NCI-H1092 treated with DMSO at 0.1 percent for 48 hours (cell line): Measurements from ENCODE around the gene CNIH1.

ENCODE experiments used
- DNase-seq: peaks from one replicate; lab custom pipeline; 2025; lab: John Stamatoyannopoulos, UW

Gene CNIH1

DNA sequence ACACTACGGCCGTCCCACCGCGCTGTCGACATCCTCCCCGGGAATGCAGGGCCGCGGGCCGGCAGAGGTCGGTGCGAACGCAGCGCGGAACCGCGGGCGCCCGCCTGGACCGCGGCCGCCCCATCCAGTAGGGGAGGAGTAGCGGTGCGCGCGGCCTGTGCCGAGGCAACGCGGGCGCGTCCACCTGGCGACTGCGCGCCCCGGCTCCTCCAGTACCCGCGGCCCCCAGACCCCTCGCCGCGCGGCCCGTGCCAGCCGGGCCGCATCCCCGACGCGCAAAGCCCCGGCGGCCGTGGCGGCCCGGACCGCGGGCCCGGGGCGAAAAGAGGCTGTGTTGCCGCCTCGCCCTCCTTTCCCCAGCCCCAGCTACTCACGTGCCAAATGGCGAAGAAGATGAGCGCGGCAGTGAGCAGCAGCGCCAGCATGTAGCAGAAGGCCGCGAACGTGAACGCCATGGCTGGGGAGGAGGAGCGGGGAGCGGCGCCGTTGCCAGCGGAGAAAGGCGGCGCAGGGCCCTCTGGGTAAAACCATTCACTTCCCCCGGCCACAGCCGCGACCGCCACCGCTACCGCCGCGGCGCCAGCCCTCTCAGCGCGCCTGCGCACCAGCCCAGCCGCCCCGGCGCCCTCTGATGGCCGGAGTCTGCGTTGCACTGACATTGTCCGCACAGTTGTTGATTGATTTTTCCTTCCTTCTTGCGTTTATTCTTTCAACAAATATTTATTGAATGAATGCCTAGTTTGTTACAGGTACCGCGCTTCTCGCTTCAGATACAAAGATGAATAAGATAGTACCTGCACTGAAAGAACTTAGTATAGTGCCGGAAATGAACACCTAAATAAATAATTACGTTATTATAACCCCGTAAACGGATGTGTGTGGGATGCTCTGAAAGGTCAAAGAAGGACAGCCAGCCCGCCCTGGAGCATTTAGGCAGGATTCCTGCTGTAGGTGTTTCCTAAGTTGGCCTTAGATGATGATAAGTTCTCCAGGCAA is at the start of gene CNIH1:
TSS of gene CNIH1 (minus strand) at position 502 of the 996 bp plus-strand sequence. CDS start at position 455, 47 bp downstream.
- DNase-seq = peak; percentile 96

DNA sequence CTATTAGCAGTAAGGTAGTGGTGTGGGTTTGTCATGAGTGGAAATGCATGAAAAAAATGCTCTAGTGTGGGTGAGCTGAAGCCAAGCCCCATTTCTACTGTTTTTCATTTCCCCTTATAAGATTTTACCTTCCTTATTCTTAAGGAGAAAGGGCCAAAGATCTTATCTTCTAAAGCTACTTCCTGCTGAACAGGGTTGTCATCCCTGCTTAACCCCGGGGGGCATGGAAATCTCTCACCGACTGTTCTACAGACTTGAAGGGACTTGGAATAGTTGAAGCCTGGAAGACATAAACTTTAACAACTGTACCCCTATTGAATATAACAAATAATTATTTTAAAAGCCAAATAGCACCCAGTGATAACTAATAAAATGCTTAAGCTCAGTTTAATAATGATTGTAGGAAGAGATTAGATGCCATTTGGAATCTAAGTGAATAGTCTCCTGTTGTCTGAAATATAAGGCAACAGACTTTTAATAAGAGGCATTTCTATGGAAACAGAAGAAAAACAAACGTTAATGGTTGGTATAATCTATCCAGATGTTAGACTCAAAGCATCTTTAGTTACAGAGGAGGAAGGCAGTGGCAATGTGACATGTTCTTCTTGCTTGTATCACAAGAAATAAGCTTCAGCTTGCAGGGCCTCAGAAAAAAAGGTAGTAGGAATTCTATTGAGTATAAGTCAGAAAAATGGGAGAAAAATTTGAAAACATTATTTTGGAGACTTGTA is 49.4 kb upstream of the CNIH1 start:
- DNase-seq = no peak

DNA sequence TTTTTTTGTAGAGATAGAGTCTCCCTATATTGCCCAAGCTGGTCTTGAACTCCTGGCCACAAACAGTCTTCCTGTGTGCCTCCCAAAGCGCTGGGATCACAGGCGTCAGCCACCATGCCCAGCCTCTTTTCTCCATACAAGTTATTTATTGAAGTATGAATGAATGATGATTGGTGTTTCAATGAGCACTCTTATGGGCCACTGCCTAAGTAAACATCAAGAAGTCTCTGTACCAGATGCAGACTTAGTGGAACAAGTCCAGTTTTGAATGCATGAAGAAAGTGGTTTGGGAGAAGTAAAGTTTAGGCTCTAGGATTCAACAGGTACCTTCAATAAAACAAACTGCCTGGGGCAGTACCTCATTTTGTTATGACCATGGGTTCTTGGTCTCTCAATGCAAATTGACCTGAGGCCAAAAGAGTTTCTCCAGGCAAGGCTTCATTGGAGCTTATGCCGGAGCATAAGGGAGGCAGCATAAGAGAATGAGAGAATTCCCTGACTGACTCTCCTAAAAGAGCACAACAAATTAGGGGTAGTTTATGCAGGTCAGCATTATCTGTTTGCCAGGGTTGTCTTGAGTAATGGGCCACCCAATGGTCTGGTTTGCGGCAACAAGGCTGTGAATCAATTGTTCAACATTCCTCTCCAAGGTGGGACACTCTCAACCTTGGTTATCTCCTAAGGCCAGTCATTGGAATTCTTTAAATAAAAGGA is 48.7 kb upstream of the CNIH1 start:
- DNase-seq = no peak

DNA sequence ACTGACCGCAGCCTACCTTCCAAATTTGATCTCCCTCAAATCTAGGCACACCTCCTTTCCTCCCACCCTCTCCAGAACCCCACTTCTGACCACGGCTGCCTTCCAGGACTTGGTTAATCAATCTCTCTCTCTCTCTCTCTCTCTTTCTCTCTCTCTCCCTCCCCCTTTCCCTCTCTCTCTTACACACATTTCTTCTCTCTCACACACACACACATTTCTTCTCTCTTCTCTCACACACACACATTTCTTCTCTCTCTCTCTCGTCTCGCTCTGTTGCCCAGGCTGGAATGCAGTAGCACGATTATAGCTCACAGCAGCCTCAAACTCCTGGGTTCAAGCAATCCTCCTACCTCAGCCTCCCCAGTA is 48.1 kb upstream of the CNIH1 start:
- no peak for DNase-seq

DNA sequence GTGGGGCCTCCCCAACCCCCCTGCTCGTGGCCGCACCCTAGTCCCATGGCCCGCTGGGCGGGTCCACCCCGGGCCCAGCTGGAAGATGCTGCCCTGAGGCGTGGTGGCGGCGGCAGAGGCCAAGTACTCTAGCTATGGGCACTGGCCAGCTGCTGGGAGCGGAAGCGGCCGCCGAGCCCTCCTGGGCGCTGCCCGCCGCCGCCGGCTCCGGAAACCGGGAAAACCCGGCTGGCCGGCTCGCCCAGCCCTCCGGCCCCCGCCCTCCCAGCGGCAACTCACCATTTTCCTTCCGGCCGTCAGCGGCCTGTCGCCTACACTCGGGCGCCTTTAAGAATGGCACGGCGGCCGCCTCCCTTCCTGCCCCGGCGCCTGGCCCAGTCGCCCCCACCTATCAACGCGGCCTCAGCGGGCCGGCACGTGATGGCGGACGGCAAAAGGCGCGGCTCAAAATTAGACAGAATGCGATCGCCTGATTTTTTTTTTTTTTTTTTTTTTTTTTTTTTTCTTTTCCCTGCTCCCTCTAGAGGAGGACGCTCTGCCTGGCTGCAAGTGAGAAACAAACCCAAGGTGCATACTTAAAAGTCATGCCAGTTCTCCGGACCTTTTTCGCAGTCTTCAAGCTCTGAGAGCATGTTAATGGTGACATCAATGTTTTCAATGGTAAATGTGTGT is 47.6 kb upstream of the CNIH1 start, which contains the start of gene GMFB:
TSS of gene GMFB (minus strand) at position 335 of the 672 bp plus-strand sequence. CDS start at position 282, 53 bp downstream.
- DNase-seq = peak; percentile 91

DNA sequence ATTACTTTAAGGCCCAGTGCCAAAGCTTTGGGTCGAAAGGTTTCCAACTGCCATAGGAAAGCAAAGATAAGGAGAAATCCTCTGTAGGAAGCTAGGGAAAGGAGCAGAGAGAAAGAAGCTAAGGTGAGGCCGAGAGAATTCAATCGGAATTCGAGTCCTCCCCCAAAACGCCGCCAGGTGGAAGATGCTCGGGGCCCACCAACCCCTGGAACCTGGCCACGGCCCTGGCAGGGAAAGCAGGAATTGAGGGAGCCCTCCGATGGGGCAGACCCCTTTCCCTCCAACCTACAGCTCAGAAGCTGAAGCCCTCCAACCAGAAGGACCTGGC is 47.1 kb upstream of the CNIH1 start:
- DNase-seq = no peak

DNA sequence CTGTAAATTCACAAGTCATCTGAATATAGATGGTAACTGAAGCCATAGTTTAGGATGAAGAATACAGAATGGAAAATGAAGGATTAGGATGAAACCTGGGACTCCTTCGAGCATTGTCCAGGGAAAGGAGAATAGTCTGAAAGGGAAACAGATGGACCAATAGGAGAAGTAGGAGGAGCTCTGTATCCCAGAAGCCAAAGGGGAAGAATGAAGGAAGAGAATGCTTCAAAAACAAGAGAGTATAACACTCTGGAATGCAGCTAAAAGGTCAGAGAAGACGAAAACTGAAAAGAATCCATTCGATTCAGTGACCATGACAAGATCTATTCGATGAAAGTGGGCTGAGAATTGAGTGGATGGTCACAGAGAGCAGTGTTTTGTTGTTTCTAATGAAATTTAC is 46.6 kb upstream of the CNIH1 start:
- DNase-seq = no peak

DNA sequence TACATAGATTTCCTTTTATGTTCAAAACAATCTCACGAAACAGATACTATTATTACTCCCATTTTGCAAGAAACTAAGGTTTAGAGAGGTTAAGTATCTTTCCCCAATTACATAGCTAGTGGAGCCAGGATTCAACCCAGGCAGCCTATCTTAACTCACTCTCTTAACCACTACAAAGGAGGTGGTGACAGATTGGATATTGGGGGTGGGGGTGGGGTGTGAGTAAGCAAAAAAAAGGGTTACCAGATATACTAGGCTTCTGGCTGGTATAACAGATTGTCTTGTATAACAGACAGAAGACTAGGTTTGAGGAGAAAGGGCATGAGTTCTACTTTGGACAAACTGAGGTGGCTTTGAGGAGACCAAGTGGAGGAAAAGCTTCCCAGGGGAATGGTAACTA is 45.5 kb upstream of the CNIH1 start:
- DNase-seq = no peak

DNA sequence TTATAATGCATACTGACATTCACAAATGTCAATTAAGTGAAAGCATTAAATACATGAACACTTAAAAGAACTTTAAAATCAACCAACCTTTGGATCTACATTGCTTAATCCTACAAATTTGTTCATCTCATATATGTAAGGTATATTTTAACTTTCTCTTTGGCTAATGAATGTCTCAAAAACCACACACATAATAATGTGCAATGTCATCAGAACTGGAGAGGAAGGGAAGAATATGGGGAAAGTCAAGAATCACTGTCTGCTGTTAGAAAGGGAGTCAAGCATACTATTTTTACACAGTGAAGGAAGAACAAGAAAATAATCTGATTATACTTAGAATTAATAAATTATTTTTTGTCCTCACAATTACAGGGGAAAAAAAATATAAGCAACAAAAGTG is 42.7 kb upstream of the CNIH1 start:
- DNase-seq = no peak

DNA sequence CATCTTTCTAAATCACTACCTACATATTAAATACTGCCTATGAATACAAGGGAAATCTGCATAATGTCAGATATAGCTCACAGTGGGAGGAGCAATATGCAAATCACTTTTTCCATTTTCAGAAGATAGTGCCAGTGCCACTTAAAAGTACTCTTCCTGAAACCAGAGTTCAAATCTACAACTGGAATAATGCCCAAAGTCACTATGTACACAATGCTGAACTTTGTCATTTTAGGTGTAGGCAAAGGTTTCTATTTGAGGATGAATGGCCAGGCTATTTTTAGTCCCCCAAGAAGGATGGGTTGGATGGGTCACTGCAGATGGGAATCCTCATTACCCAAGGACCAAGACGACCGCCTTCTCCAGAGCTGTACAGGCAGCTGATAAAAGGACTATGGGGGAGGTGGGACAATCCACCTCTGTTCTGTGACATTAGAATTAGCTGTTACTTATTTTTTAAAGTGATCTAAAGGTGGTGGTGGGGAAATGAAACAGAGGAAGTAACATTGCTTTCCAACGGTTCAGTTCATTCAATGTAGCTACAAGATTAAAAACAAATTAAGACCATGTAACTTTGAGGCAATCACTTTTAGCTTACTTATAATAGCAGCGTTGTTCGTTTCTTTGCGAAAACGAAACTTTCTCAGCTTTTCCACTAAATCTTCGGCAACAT is 42.0 kb upstream of the CNIH1 start:
- DNase-seq = no peak

DNA sequence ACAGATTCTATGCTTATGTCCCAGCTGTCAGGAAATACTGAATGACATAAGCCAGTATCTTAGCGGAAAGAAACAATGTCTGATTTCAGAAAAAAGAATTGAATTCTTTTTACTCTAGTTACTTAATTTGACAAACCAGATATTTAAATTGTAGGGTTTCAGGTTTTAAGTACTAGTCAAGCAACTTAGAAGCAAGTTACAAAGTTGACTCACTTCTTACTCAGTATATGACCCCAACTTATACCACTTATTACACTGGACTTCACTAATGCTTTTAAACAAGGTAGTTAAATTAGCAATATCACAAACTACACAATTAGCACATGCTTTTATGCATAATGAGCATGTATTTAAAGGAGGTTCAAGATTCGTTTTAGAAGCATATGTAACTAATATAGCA is 40.5 kb upstream of the CNIH1 start:
- no peak for DNase-seq

DNA sequence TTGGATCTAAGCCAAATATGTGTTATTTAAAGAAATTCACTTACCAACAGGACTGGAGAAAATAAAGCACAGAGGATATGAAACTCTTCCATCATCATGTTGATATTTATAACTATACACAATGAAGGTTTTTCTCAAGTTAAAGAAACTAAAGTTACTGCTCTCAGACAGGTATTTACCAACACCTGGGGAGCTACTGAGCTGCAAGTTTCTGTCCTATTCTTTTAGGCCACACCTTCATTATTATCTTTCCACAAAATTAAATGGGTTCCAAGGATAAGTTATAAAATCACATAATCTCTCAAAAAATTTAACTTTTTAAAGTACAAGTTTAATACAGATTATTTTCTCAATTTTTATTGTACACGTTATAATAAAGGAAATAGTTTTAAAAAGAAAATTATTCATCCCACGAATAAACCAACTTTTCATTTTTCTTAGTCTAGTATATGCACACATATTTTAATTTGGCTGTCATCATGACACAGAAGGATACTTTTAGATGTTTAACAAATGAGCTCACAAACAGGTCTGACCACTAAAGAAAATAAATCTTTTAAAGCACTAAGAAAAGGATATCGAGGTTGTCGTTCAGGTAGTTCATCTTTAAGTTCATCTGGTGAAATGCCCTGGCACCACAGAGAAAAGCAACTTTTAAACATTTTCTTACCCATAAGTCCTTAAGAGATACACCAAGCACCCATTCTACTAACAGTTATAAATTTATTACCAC is 39.8 kb upstream of the CNIH1 start:
- DNase-seq = no peak

DNA sequence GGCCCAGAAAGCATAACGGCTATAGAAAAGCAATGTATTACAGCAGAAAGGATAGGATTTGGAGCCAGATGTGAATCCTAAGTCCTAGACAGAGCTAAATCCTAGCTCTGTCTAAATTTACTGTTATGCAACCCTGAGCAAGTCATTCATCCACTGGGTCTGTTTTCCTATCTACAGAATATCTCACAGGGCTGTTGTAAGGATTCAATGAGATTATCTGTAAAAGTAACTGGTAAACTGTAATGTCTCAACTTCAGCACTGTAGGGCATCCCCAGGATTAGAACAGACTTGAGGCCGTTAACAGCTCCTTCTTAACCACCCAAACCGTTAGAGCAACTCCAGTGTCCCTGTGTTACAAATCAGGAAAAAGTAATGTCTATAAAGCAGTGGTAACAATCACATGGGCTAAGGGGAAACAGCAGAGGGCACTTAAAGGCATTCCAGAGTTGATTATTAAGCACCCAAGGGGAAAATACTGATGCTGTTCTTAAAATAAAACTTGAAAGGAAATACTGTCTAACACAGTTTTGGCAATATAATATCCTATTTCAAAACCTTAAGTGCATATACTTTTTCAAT is 37.6 kb upstream of the CNIH1 start:
- no peak for DNase-seq

DNA sequence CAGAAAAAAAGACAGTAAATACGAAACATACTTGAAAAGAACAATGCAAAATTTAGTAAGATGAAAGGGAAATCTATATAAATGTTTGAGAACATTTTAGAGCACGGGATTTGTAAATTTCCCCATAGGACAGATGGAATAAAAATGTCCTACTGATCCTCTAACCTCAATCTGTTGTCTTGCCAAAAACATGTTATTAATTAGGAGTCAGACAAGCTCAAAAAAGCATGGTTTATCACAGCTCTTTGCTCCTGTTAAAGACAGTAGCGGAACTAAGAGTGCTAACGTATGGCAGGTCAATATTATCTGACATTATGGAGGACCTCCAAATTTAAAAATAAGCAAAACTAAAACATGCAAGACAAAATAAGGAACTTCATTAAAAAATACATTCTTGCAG is 34.7 kb upstream of the CNIH1 start:
- no peak for DNase-seq

DNA sequence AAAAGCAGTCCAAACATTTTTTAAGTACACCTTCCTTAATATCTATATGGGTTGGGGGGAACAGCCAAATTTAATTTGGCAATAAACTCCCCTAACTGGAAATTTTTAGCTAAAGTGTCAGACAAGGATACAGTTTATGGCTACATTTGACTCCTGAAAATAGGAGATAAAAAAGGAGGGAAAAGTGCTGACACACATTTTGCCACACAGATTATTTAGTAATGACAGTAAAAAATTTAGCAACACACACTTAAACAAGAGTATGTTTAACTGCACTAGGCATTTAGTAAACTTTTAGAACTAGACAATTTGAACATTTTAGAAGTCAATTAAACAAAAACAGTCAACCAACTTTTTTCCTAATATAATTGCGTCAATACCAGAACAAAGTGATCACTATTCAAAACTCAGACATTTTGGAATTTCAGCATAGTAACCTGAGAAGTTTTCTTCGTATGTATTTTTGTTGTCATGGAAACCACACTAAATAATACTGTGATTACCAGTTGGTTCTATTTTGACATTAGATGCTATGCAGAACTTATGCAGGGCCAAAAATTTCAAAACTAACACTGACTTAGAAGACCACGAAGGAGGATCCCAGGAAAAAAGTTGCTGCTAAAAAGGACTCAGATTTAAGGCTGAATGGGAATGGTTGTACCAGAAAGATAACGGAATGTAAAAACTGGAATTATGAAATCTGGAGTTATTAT is 34.2 kb upstream of the CNIH1 start:
- DNase-seq = no peak

DNA sequence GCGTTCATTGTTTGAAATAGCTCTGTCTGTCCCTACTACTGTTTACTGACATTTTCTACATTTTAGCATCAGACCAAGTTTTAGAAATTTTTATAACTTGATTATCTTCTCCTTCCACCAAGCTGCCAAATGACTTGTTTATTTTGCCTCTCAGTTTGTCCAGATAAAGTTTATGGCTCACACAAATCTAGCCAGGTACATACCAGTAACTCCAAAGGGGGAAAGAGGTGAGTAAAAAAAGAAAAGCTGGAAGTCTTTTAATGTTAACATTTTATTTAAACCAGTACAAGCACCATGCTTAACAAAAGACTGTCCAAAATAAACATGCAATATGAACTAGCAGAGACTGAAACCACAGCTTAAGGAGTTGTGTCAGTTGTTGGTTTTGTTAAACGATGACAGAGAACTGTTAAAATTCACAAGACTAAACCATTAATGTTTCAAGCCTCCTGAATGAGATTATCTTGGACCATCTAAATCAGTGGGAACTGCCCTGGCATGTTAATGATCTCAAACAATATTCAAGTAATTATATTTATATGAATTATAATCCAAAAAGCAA is 33.1 kb upstream of the CNIH1 start:
- no peak for DNase-seq

DNA sequence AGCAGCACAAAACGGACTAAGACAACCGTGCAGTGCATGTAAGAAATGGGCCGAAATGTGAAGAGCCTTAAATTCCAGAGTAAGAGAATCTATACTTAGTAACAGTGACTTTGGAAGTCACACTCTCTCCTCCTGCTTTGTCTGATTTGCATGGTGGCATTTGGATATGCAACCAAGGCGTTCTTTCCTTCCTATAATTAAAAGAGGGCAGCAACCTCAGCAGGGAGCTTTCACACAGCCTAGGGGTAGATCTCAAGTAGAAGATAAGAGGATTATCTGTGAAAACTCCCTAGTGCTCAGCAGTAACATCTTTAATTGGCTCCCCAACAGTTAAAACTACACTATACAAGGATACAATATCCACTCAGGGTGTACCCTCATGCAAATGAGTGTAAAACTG is 31.1 kb upstream of the CNIH1 start:
- DNase-seq = no peak

DNA sequence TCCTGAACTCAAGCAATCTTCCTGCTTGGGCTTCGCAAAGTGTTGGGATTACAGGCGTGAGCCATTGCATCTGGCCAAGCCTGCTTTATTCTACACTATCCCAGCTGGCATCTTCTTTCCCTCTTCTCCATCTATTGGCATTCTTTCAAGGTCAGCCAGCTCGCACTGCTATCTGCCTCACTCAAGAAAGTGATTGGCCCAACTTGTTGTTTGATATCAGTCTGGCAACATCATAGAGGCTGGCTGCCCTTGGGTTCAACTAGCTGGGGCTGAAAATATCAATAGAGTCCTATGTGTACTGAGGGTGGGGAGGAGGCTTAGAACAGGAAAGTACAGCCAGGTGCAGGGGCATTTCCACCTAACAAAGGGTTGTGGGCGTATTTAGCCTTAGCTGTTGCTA is 30.5 kb upstream of the CNIH1 start:
- DNase-seq = no peak

DNA sequence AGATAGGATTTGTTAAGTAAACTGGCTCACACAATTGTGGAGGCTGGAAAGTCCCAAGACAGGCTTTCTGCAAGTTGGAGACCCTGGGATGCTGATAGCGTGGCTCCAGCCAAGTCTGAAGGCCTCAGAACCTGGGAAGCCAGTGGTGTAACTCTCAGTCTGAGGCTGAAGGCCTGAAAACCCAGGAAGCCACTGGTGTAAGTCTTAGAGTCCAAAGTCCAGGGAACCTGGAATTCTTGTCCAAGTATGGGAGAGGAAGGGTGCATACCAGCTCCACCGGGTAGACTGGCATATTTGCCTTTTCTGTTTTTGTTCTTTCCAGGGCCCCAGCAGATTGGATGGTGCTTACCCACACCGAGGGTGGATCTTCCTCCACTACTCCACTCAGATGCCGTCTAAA is 29.5 kb upstream of the CNIH1 start:
- DNase-seq = no peak
